MM.1S (cell line): ENCODE results near the gene PRKD3.

Source experiments
- DNase-seq: peaks from one replicate; pipeline ENCODE4 v3.0.0-alpha.2; 2015
- H2AFZ ChIP-seq: fragments of 300-600 bp; sonication (generic); 2 replicates; pipeline ENCODE4 v1.6.0; 2016; ENCODE audit warnings: antibody characterized with exemption, low read length
- H3F3A ChIP-seq: fragments of 300-600 bp; sonication (generic); 2 replicates; pipeline ENCODE4 v1.6.1; 2016; ENCODE audit warnings: mild to moderate bottlenecking, antibody characterized with exemption, low read length, moderate library complexity, mixed read lengths; ENCODE audit not compliant: insufficient read depth
- H3K27ac ChIP-seq: fragments of 300-600 bp; sonication (generic); 2 replicates; pipeline ENCODE4 v1.5.1; 2016; ENCODE audit warnings: mild to moderate bottlenecking, low read length
- H3K27me3 ChIP-seq: fragments of 300-600 bp; sonication (generic); replicated peaks from 2 replicates; pipeline ENCODE4 v1.6.0; 2016; ENCODE audit warnings: low read length; ENCODE audit not compliant: insufficient read depth
- H3K36me3 ChIP-seq: fragments of 300-600 bp; sonication (generic); replicated peaks from 2 replicates; pipeline ENCODE4 v1.6.1; 2016; ENCODE audit warnings: mild to moderate bottlenecking, low read length, mixed read lengths; ENCODE audit not compliant: insufficient read depth
- H3K4me1 ChIP-seq: fragments of 300-600 bp; sonication (generic); 2 replicates; pipeline ENCODE4 v1.6.1; 2016; ENCODE audit warnings: low read length, mixed read lengths
- H3K4me2 ChIP-seq: fragments of 300-600 bp; sonication (generic); 2 replicates; pipeline ENCODE4 v1.6.0; 2016; ENCODE audit warnings: low read depth, low read length
- H3K4me3 ChIP-seq: fragments of 300-600 bp; sonication (generic); 2 replicates; pipeline ENCODE4 v1.5.1; 2016; ENCODE audit warnings: low read length, mixed read lengths
- H3K79me2 ChIP-seq: fragments of 300-600 bp; sonication (generic); 2 replicates; pipeline ENCODE4 v1.6.1; 2016; ENCODE audit warnings: mixed run types, low read length, mixed read lengths
- H3K9ac ChIP-seq: fragments of 300-600 bp; sonication (generic); 2 replicates; pipeline ENCODE4 v1.6.1; 2016; ENCODE audit warnings: low read length, mixed read lengths
- H3K9me2 ChIP-seq: fragments of 300-600 bp; sonication (generic); replicated peaks from 2 replicates; pipeline ENCODE4 v1.6.1; 2016; ENCODE audit warnings: mild to moderate bottlenecking, low read length, mixed read lengths; ENCODE audit not compliant: insufficient read depth
- H3K9me3 ChIP-seq: fragments of 300-600 bp; sonication (generic); replicated peaks from 2 replicates; pipeline ENCODE4 v1.6.1; 2016; ENCODE audit warnings: mild to moderate bottlenecking, low read length, mixed read lengths; ENCODE audit not compliant: insufficient read depth
- H4K20me1 ChIP-seq: fragments of 300-600 bp; sonication (generic); 2 replicates; pipeline ENCODE4 v1.6.1; 2016; ENCODE audit warnings: mild to moderate bottlenecking, low read length, moderate library complexity, mixed read lengths; ENCODE audit not compliant: insufficient read depth
- EZH2 ChIP-seq: fragments of 300-600 bp; sonication (generic); optimal IDR thresholded peaks from 2 replicates; pipeline ENCODE3; 2017; ENCODE audit warnings: low read depth, mild to moderate bottlenecking, antibody characterized with exemption, low read length, mixed read lengths
- EZH2phosphoT487 ChIP-seq: fragments of 300-600 bp; sonication (generic); IDR thresholded peaks from 2 replicates; pipeline ENCODE4 v1.6.1; 2018; ENCODE audit warnings: antibody characterized with exemption, low read length
- TF ChIP-seq, protein P1 (sequence below): fragments of 300-600 bp; sonication (generic); IDR thresholded peaks from 2 replicates; pipeline ENCODE4 v1.5.1; 2016; ENCODE audit warnings: antibody characterized with exemption, low read length, mixed read lengths

PRKD3 gene

DNA sequence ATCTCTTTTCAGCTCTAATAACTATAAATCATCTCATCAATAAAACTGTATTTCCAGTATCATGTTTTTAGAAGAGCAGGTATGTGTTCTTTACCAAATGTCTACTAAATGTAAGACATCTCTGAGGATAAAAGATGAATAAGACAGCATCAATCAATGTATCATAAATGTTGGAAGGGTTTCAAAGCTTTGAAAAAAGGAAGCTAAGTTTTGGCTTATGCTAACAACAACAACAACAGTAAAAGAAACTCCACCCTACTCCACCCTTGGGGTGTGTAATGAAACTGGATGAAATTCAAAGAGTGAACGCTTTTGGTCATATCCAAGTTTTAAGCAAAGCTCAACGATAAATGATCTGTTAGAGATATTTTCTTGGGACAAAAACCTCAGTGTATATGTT, 17.1 kb downstream of the PRKD3 start:
- H3K79me2 ChIP-seq, result peaks cover 99% of the 10 kb centered on the region

DNA sequence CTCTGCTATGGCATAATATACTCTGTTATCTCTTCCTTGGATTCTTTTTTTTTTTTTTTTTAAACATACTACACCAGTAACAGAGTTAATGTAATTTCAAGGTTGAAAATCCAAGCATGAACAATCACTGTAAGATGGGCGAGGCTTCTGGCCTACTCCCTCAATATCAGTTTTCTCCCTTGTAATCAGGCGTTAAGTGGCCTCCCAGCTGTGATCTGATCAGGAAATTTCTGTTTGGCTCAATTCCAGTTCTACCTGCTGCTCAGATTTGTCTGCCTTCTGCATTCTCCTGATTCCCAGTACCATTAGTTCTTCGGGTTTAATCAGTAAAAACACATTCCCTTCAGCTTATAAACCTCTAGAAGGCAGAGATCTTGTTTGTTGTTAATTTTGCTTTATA, 18.6 kb downstream of the PRKD3 start:
- H4K20me1 ChIP-seq, result peaks cover 61% of the 10 kb centered on the region
- no peaks in the 10 kb centered on the region for H3K9me2 ChIP-seq
- H3K9me3 ChIP-seq, result no peaks in the 10 kb centered on the region
- peak overlapping the region; percentile 60; the same call in 1 of the 2 replicates for H3K9ac ChIP-seq
- peaks cover 46% of the 10 kb centered on the region for H3K4me1 ChIP-seq
- peak overlapping the region; percentile 85 for H3K4me2 ChIP-seq
- peaks cover 99% of the 10 kb centered on the region for H3K79me2 ChIP-seq
- no peak overlapping the region for H2AFZ ChIP-seq
- peaks cover 89% of the 10 kb centered on the region for H3F3A ChIP-seq
- no peak for DNase-seq
- peak overlapping the region; percentile 48 for H3K4me3 ChIP-seq
- no peak for TF ChIP-seq EZH2phosphoT487
- TF ChIP-seq, protein P1, sequence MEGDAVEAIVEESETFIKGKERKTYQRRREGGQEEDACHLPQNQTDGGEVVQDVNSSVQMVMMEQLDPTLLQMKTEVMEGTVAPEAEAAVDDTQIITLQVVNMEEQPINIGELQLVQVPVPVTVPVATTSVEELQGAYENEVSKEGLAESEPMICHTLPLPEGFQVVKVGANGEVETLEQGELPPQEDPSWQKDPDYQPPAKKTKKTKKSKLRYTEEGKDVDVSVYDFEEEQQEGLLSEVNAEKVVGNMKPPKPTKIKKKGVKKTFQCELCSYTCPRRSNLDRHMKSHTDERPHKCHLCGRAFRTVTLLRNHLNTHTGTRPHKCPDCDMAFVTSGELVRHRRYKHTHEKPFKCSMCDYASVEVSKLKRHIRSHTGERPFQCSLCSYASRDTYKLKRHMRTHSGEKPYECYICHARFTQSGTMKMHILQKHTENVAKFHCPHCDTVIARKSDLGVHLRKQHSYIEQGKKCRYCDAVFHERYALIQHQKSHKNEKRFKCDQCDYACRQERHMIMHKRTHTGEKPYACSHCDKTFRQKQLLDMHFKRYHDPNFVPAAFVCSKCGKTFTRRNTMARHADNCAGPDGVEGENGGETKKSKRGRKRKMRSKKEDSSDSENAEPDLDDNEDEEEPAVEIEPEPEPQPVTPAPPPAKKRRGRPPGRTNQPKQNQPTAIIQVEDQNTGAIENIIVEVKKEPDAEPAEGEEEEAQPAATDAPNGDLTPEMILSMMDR, result no peak
- TF ChIP-seq EZH2, result no peak
- no peaks in the 10 kb centered on the region for H3K27me3 ChIP-seq
- H3K36me3 ChIP-seq, result peaks cover 7% of the 10 kb centered on the region; the same call in 1 of the 2 replicates
- H3K27ac ChIP-seq, result peak overlapping the region; percentile 69; the same call in 1 of the 2 replicates

More for the DNA sequence above, 17.1 kb downstream of the PRKD3 start:
- Histone ChIP-seq H3K27me3 (no peaks in the 10 kb centered on the region), H3K4me1 (peaks cover 33% of the 10 kb centered on the region), H3F3A (peaks cover 88% of the 10 kb centered on the region), H3K9me2 (no peaks in the 10 kb centered on the region), H3K36me3 (peaks cover 7% of the 10 kb centered on the region; the same call in 1 of the 2 replicates), H3K9me3 (no peaks in the 10 kb centered on the region), H3K9ac (peak overlapping the region; percentile 60), H3K4me3 (peak overlapping the region; percentile 48), H3K27ac (peak overlapping the region; percentile 69; the same call in 1 of the 2 replicates), H3K4me2 (peak overlapping the region; percentile 85), H4K20me1 (peaks cover 46% of the 10 kb centered on the region), H2AFZ (no peak overlapping the region)
- TF ChIP-seq, protein P1, result no peak
- no peak for TF ChIP-seq EZH2phosphoT487
- TF ChIP-seq EZH2, result no peak
- DNase-seq, result no peak

DNA sequence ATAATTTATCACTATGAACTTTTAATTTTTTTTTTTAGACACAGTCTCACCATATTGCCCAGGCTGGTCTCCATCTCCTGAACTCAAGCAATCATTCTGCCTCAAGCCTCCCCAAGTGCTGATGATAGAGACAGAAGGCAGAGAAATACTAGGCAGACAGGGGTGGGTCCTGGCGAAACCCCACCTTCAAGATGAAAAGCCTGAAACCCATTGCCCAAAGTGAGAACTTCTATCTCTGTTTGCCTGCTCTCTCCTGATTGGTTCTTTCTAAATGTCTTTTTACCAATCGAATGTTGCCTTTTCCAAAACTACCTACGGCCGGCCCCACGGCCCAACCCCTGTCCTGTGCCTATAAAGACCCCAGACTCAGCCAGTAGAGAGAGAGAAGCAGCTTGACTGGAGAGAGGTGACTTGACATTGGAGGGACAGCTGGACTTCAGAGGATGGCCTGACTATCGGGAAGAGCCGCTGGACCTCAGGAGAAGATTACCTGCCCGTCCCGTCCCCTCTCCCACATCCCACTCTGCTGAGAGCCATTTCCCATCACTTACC, 21.9 kb downstream of the PRKD3 start:
- TF ChIP-seq EZH2phosphoT487, result no peak
- no peak for TF ChIP-seq EZH2
- H3K79me2 ChIP-seq, result peaks cover 100% of the 10 kb centered on the region

DNA sequence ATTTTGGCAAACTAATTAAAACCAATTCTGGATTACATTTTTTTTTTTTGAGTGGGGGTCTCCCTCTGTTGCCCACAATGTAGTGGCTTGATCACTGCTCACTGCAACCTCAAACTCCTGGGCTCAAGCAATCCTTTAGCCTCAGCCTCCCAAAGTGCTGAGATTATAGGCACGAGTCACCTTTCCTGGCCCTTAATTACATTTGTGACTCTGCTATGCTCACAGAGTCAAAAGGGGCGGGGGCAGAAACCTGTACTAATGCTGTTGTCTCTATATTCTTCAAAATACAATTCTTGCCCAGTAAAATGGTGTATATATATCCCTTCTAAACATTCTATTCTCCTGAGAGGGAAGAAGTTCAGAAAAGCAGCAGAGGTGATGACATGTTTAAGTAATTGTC, 23.2 kb downstream of the PRKD3 start:
- peak overlapping the region; percentile 21; the same call in 1 of the 2 replicates for H3K9ac ChIP-seq
- H3K9me2 ChIP-seq, result no peaks in the 10 kb centered on the region
- peak overlapping the region; percentile 8; the same call in 1 of the 2 replicates for H3K4me3 ChIP-seq
- H3K36me3 ChIP-seq, result peaks cover 7% of the 10 kb centered on the region; the same call in 1 of the 2 replicates
- H3K9me3 ChIP-seq, result no peaks in the 10 kb centered on the region
- H3K4me2 ChIP-seq, result peak overlapping the region; percentile 85
- DNase-seq, result peak; percentile 45
- H3K27ac ChIP-seq, result peak overlapping the region; percentile 69; the same call in 1 of the 2 replicates
- peaks cover 93% of the 10 kb centered on the region for H4K20me1 ChIP-seq
- peaks cover 64% of the 10 kb centered on the region for H3K4me1 ChIP-seq
- no peaks in the 10 kb centered on the region for H3K27me3 ChIP-seq
- peaks cover 100% of the 10 kb centered on the region for H3K79me2 ChIP-seq
- peaks cover 73% of the 10 kb centered on the region for H3F3A ChIP-seq
- TF ChIP-seq EZH2phosphoT487, result no peak
- TF ChIP-seq, protein P1, result no peak
- no peak for TF ChIP-seq EZH2
- no peak overlapping the region for H2AFZ ChIP-seq

More for the DNA sequence above, 21.9 kb downstream of the PRKD3 start:
- no peaks in the 10 kb centered on the region for H3K9me2 ChIP-seq
- H3K27ac ChIP-seq, result peak overlapping the region; percentile 69; the same call in 1 of the 2 replicates
- H3K4me3 ChIP-seq, result peak overlapping the region; percentile 20
- peak overlapping the region; percentile 37; the same call in 1 of the 2 replicates for H3K9ac ChIP-seq
- no peak overlapping the region for H2AFZ ChIP-seq
- peak; percentile 64 for DNase-seq
- peaks cover 80% of the 10 kb centered on the region for H3F3A ChIP-seq
- peaks cover 7% of the 10 kb centered on the region; the same call in 1 of the 2 replicates for H3K36me3 ChIP-seq
- peaks cover 90% of the 10 kb centered on the region for H4K20me1 ChIP-seq
- H3K4me2 ChIP-seq, result peak overlapping the region; percentile 85
- no peaks in the 10 kb centered on the region for H3K27me3 ChIP-seq
- peaks cover 68% of the 10 kb centered on the region for H3K4me1 ChIP-seq
- no peaks in the 10 kb centered on the region for H3K9me3 ChIP-seq
